Activated naive CD4-positive, alpha-beta T cell treated with anti-CD3 and anti-CD28 coated beads for 36 hours (primary cell): Measurements from ENCODE around the gene TMEM169. TPM values are rescaled to one million over a fixed set of nuclear protein-coding genes. Genes with fewer than 3 reads are reported as not detected.

Source experiments
- total RNA-seq, 2 experiments: library from RNA; stranded (reverse); gene quantifications; one replicate each; pipeline ENCODE4 v1.2.3, GENCODE V29; 2021

The TMEM169 gene
- total RNA-seq, 2 experiments from 2014 or later = 0.57 to 0.81 TPM

Other genes with a start within 250 kb of the TMEM169 start
- 1 to 10 TPM; 3.1 to 3.9 TPM for gene MREG, start 68.4 kb upstream of the TMEM169 start, total RNA-seq
- gene PECR, start 110 bp upstream of the TMEM169 start, total RNA-seq = 10 to 100 TPM; 18.8 to 20.9 TPM
- gene XRCC5, start 27.4 kb downstream of the TMEM169 start, total RNA-seq = 100 to 1,000 TPM; 486 to 495 TPM